Liver (tissue), 9 donors: ENCODE measurements around the gene CPNE1. TPM values are rescaled to one million over a fixed set of nuclear protein-coding genes. Genes with fewer than 3 reads are reported as not detected.

ENCODE experiments used
- DNase-seq: peaks from one replicate; pipeline ENCODE4 v3.0.0-alpha.2; 2017; ENCODE audit warnings: low spot score
- H3K27ac ChIP-seq, 2 donors: one replicate each; pipeline ENCODE4 v1.7.0; 2013; ENCODE audit warnings: inconsistent platforms in 2 of 2, low read length in 2 of 2, control low read depth in 1 of 2, low read depth in 1 of 2, mild to moderate bottlenecking in 1 of 2
- H3K27me3 ChIP-seq, 4 donors: one replicate each; pipeline versions ENCODE4 v1.6.1 to v1.7.0; 2013; ENCODE audit warnings: low read length in 3 of 4, inconsistent platforms in 1 of 4, mild to moderate bottlenecking in 1 of 4, moderate library complexity in 1 of 4; ENCODE audit not compliant: control insufficient read depth in 4 of 4, insufficient read depth in 4 of 4
- H3K36me3 ChIP-seq, 4 donors: one replicate each; pipeline versions ENCODE4 v1.6.1 to v1.7.0; 2013; ENCODE audit warnings: low read length in 3 of 4, mild to moderate bottlenecking in 3 of 4, low read depth in 1 of 4, moderate library complexity in 1 of 4; ENCODE audit not compliant: control insufficient read depth in 4 of 4, insufficient read depth in 3 of 4
- H3K4me1 ChIP-seq, 4 donors: one replicate each; pipeline versions ENCODE4 v1.6.1 to v1.7.0; 2013; ENCODE audit warnings: low read length in 3 of 4, mild to moderate bottlenecking in 3 of 4, moderate library complexity in 1 of 4; ENCODE audit not compliant: control insufficient read depth in 4 of 4, insufficient read depth in 4 of 4
- H3K4me3 ChIP-seq, 3 donors: one replicate each; pipeline versions ENCODE4 v1.6.1 to v1.7.0; 2013; ENCODE audit warnings: low read length in 3 of 3, control low read depth in 1 of 3, low read depth in 1 of 3, mild to moderate bottlenecking in 1 of 3
- H3K9ac ChIP-seq, 2 donors: one replicate each; pipeline ENCODE4 v1.7.0; 2013; ENCODE audit warnings: low read length in 2 of 2, mild to moderate bottlenecking in 2 of 2, moderate library complexity in 2 of 2, control low read depth in 1 of 2, low read depth in 1 of 2
- H3K9me3 ChIP-seq, 4 donors: one replicate each; pipeline versions ENCODE4 v1.6.1 to v1.7.0; 2013; ENCODE audit warnings: low read length in 3 of 4; ENCODE audit not compliant: control insufficient read depth in 4 of 4
- FOXA1 ChIP-seq: IDR thresholded peaks from 2 replicates; pipeline ENCODE4 v1.6.1; 2016; ENCODE audit warnings: antibody characterized with exemption
- FOXA2 ChIP-seq: IDR thresholded peaks from 2 replicates; pipeline ENCODE4 v1.6.1; 2016; ENCODE audit warnings: antibody characterized with exemption
- GABPA ChIP-seq, 2 donors: IDR thresholded peaks in 1 of 2; conservative IDR thresholded peaks in 1 of 2; 2 replicates each; pipeline ENCODE4 v1.6.1; 2016; ENCODE audit warnings: antibody characterized with exemption in 2 of 2, mild to moderate bottlenecking in 1 of 2, moderate library complexity in 1 of 2
- HNF4A ChIP-seq, 2 donors: conservative IDR thresholded peaks; 2 replicates each; pipeline ENCODE4 v1.6.1; 2016; ENCODE audit warnings: antibody characterized with exemption in 2 of 2, mild to moderate bottlenecking in 2 of 2
- HNF4G ChIP-seq: IDR thresholded peaks from 2 replicates; pipeline ENCODE4 v1.6.1; 2016; ENCODE audit warnings: antibody characterized with exemption
- JUND ChIP-seq, 2 donors: IDR thresholded peaks; 2 replicates each; pipeline ENCODE4 v1.6.1; 2016; ENCODE audit warnings: antibody characterized with exemption in 2 of 2
- MAX ChIP-seq: IDR thresholded peaks from 2 replicates; pipeline ENCODE4 v1.6.1; 2016; ENCODE audit warnings: antibody characterized with exemption
- NR2F2 ChIP-seq: IDR thresholded peaks from 2 replicates; pipeline ENCODE4 v1.6.1; 2016; ENCODE audit warnings: antibody characterized with exemption
- RAD21 ChIP-seq, 2 donors: IDR thresholded peaks; 2 replicates each; pipeline ENCODE4 v1.6.1; 2016; ENCODE audit warnings: antibody characterized with exemption in 2 of 2, mild to moderate bottlenecking in 2 of 2
- RXRA ChIP-seq, 2 donors: IDR thresholded peaks; 2 replicates each; pipeline ENCODE4 v1.6.1; 2017 to 2018; ENCODE audit warnings: antibody characterized with exemption in 2 of 2, mild to moderate bottlenecking in 1 of 2
- SP1 ChIP-seq: IDR thresholded peaks from 2 replicates; pipeline ENCODE4 v1.6.1; 2018; ENCODE audit warnings: antibody characterized with exemption, mild to moderate bottlenecking
- TAF1 ChIP-seq: conservative IDR thresholded peaks from 2 replicates; pipeline ENCODE4 v1.6.1; 2016; ENCODE audit warnings: antibody characterized with exemption, mild to moderate bottlenecking
- YY1 ChIP-seq: IDR thresholded peaks from 2 replicates; pipeline ENCODE4 v1.6.1; 2016; ENCODE audit warnings: antibody characterized with exemption, mild to moderate bottlenecking
- WGBS: extraction: QIAGEN DNeasy Blood & Tissue Kit; methylation state at CpG from one replicate; pipeline ENCODE4 v1.1.7; 2013; 5-methylcytosine and 5-hydroxymethylcytosine counted together
- polyA plus RNA-seq, 2 donors: library from polyadenylated mRNA; stranded (reverse) in 1 of 2; unstranded in 1 of 2; fragments of 200-250 nt in 1 of 2; fragments of >200 nt in 1 of 2; fragmentation: Nextera tagmentation in 1 of 2; extraction: Ambion mirVana in 1 of 2; gene quantifications; one replicate each; pipeline versions ENCODE4 v1.2.1 to v1.2.3, GENCODE V29; 2013 to 2015
- total RNA-seq, 2 donors: library from RNA; depleted of rRNA; stranded (reverse); fragments of >200 nt; gene quantifications; one replicate each; pipeline ENCODE4 v1.2.3, GENCODE V29; 2014
- TF ChIP-seq, protein P1 (sequence below): IDR thresholded peaks from 2 replicates; pipeline ENCODE4 v1.6.1; 2016; ENCODE audit warnings: antibody characterized with exemption
- TF ChIP-seq, protein P2 (sequence below): fragments of 150-350 bp; IDR thresholded peaks from 2 replicates; pipeline ENCODE4 v1.5.1; 2017; ENCODE audit warnings: improper control_type of control experiment, low read depth, low read length; ENCODE audit not compliant: missing input control
- donor health status: healthy.
- donor health status: healthy.
- donor health status: healthy.
- donor health status: healthy.
- donor health status: healthy.

The CPNE1 gene
- total and polyA plus RNA-seq, 4 donors, result 25.5 to 55.4 (median 50.5) TPM

DNA sequence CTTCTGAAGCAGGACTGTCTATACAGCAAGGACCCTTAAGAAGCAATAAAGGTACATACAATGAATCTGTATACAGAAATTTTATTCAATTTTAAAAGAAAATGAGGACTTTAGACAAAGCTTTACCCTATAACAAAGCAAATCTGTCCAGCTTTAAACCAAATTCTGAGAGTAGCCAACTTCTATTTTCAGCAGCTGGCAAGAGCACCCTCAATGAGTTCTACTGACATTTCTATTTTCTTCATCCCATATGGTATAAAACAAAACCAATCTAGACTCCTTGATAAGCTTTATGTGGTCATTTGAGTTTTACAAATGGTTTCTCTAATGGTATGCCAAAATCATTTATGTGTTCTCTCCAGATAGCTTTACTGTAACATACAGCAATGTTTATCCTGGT lies 12.7 kb downstream of the CPNE1 start:
- H3K9me3 ChIP-seq, result no peaks in the 10 kb centered on the region
- TF ChIP-seq MAX (no peak), FOXA2 (no peak), FOXA1 (no peak), RAD21 (IDR thresholded peaks at IDR 0.05) (no peak), GABPA (IDR thresholded peaks at IDR 0.05 in 1 of 2, conservative IDR thresholded peaks at IDR 0.05 in 1 of 2) (no peak), RXRA (IDR thresholded peaks at IDR 0.05) (no peak), HNF4A (conservative IDR thresholded peaks at IDR 0.05) (no peak), JUND (IDR thresholded peaks at IDR 0.05) (no peak), TAF1 (no peak), HNF4G (no peak), YY1 (no peak), NR2F2 (no peak)
- TF ChIP-seq, protein P1, sequence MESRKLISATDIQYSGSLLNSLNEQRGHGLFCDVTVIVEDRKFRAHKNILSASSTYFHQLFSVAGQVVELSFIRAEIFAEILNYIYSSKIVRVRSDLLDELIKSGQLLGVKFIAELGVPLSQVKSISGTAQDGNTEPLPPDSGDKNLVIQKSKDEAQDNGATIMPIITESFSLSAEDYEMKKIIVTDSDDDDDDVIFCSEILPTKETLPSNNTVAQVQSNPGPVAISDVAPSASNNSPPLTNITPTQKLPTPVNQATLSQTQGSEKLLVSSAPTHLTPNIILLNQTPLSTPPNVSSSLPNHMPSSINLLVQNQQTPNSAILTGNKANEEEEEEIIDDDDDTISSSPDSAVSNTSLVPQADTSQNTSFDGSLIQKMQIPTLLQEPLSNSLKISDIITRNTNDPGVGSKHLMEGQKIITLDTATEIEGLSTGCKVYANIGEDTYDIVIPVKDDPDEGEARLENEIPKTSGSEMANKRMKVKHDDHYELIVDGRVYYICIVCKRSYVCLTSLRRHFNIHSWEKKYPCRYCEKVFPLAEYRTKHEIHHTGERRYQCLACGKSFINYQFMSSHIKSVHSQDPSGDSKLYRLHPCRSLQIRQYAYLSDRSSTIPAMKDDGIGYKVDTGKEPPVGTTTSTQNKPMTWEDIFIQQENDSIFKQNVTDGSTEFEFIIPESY, result no peak
- TF ChIP-seq, protein P2, sequence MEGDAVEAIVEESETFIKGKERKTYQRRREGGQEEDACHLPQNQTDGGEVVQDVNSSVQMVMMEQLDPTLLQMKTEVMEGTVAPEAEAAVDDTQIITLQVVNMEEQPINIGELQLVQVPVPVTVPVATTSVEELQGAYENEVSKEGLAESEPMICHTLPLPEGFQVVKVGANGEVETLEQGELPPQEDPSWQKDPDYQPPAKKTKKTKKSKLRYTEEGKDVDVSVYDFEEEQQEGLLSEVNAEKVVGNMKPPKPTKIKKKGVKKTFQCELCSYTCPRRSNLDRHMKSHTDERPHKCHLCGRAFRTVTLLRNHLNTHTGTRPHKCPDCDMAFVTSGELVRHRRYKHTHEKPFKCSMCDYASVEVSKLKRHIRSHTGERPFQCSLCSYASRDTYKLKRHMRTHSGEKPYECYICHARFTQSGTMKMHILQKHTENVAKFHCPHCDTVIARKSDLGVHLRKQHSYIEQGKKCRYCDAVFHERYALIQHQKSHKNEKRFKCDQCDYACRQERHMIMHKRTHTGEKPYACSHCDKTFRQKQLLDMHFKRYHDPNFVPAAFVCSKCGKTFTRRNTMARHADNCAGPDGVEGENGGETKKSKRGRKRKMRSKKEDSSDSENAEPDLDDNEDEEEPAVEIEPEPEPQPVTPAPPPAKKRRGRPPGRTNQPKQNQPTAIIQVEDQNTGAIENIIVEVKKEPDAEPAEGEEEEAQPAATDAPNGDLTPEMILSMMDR, result no peak
- no peak overlapping the region for H3K27ac ChIP-seq
- H3K9ac ChIP-seq, result no peak overlapping the region
- peaks cover 0 to 6% (median 4%) of the 10 kb centered on the region in 4 donors for H3K4me1 ChIP-seq
- no peak overlapping the region for H3K4me3 ChIP-seq
- no peak for DNase-seq
- H3K36me3 ChIP-seq, result peaks cover 1 to 23% (median 19%) of the 10 kb centered on the region in 4 donors
- H3K27me3 ChIP-seq, result no peaks in the 10 kb centered on the region

DNA sequence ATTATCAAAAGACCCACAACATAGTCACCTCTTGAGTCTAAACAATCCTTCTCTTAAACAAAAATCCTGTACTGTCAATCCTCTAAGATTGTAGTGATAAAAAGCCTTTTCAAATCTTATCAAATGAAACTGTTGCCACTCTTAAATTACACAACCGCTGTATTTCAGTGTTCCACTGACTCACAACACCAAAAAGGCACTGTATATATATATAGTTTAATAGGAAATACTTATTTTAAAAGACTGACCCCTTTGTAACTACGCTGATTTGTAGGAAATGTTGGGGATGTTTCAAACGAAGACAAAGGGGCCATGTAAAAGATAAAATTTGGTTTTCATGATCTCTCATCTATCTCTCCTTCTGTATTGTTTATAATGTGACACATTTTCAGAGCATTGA lies 14.1 kb downstream of the CPNE1 start:
- H3K27me3 ChIP-seq, result no peaks in the 10 kb centered on the region
- WGBS, result 88% methylated on average over 3 of the region's 3 CpGs

GRCh38 chr20:35648836-35649235 lies 15.9 kb downstream of the CPNE1 start:
- no peak for DNase-seq
- Histone ChIP-seq H3K9ac (no peak overlapping the region), H3K36me3 (peaks cover 1 to 12% (median 9%) of the 10 kb centered on the region in 4 donors), H3K27ac (no peak overlapping the region), H3K9me3 (no peaks in the 10 kb centered on the region), H3K4me1 (peaks cover 0 to 6% (median 3%) of the 10 kb centered on the region in 4 donors), H3K27me3 (no peaks in the 10 kb centered on the region), H3K4me3 (no peak overlapping the region)
- TF ChIP-seq, protein P2, result no peak
- TF ChIP-seq FOXA1, result no peak
- no peak for TF ChIP-seq RAD21 (IDR thresholded peaks at IDR 0.05)
- no peak for TF ChIP-seq SP1
- TF ChIP-seq FOXA2, result no peak
- TF ChIP-seq YY1, result no peak
- TF ChIP-seq TAF1, result no peak
- no peak for TF ChIP-seq NR2F2
- TF ChIP-seq, protein P1, result no peak
- TF ChIP-seq JUND (IDR thresholded peaks at IDR 0.05), result no peak
- no peak for TF ChIP-seq RXRA (IDR thresholded peaks at IDR 0.05)
- TF ChIP-seq MAX, result no peak

More for the DNA sequence above, 14.1 kb downstream of the CPNE1 start:
- H3K36me3 ChIP-seq, result peaks cover 1 to 23% (median 19%) of the 10 kb centered on the region in 4 donors
- H3K9ac ChIP-seq, result peak overlapping the region in 1 of 2 donors; percentile 18
- no peak for TF ChIP-seq HNF4A (conservative IDR thresholded peaks at IDR 0.05)
- peaks cover 0 to 6% (median 3%) of the 10 kb centered on the region in 4 donors for H3K4me1 ChIP-seq
- H3K9me3 ChIP-seq, result no peaks in the 10 kb centered on the region
- H3K4me3 ChIP-seq, result no peak overlapping the region
- H3K27ac ChIP-seq, result no peak overlapping the region
- DNase-seq, result no peak
